Measurements from ENCODE around the gene FAF1. TPM values are rescaled to one million over a fixed set of nuclear protein-coding genes. Genes with fewer than 3 reads are reported as not detected.

FAF1 gene
- total and polyA plus RNA-seq, 9 of the 15 experiments (the other 6 are each of a cell fraction or from before 2014, with no cell fraction given), result 48.7 to 225 (median 118) TPM

DNA sequence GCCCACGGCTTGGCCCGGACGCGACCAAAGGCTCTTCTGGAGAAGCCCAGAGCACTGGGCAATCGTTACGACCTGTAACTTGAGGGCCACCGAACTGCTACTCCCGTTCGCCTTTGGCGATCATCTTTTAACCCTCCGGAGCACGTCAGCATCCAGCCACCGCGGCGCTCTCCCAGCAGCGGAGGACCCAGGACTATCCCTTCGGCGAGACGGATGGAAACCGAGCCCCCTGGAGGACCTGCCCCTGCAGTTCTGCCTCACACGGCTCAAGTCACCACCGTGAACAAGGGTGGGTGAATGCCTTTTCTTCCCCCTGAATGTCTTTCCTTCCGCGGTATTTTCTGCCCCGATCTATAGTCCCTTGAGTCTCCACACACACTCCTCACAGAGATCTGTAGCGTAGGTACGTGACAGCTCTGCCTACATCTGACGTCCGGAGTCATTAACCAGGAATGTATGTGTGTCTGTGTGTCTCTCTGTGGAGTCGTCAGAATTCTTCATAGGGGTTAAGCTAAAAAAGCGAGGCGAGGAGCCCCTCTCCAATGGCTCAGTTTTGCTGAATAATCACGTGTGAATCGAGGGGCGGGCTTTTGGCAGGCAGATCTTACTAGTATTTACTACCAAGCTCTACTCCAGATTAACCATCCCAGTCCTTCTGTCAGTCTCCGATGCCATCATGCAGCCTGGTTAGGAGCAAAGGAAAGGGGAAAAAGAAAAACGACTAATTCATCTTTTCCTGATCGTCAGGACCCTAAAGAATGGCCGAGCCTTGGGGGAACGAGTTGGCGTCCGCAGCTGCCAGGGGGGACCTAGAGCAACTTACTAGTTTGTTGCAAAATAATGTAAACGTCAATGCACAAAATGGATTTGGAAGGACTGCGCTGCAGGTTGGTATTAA is 9.8 kb upstream of the FAF1 start, which contains the start of gene CDKN2C:
Gene CDKN2C, plus strand, starts transcription at position 635 of the 898 bp plus-strand sequence. Its CDS starts 124 bp downstream, at position 759.
- H4K20me1 ChIP-seq (replicated peaks; ENCODE audit: control insufficient read depth, insufficient read depth, low read length), result 0 out of 2 replicates have a peak, but pooled peaks cover 3% of the 10 kb centered on the region
- peak within 1 kb of the TSS; percentile 92 for H3K27ac ChIP-seq (ENCODE audit: extremely low read depth, low read depth, low read length)
- WGBS (ENCODE audit: insufficient coverage, low coverage, missing lambda C conversion rate), result under 1% methylated on average over 41 of the region's 44 CpGs
- peaks cover 15% of the 10 kb centered on the region; the same call in 1 of the 3 replicates for H3K36me3 ChIP-seq (ENCODE audit: control insufficient read depth, insufficient read depth, low read length)
- H3K4me1 ChIP-seq (replicated peaks in 1 of 2; ENCODE audit: control insufficient read depth in 2 of 2, insufficient read depth in 2 of 2, low read length in 2 of 2), result peaks cover 14 to 20% of the 10 kb centered on the region in 2 experiments
- POLR2A ChIA-PET, result interaction anchor here (0.6 to 4.3 kb wide), 11 partner anchors 8 to 623 kb away, joined by 3 to 65 read pairs (median 4); partner anchors contain the start of gene FAF1
- ATAC-seq (peak; percentile 48), FAIRE-seq (peak; percentile 77), DNase-seq (ENCODE audit: extremely low read depth in 1 of 4, low spot score in 3 of 4) (peak; percentile 41 to 89 (median 62))
- peak within 1 kb of the TSS; percentile 73 for H2AFZ ChIP-seq (ENCODE audit: low read depth, low read length)
- H3K4me3 ChIP-seq, result peak within 1 kb of the TSS; percentile 78
- no peaks in the 10 kb centered on the region for H3K9me1 ChIP-seq (ENCODE audit: control insufficient read depth, insufficient read depth, low read length)
- intact Hi-C loops (cut with micrococcal nuclease), result loop anchor here (2.0 to 10.0 kb wide), 5 partner anchors 97 to 907 kb away; partner anchors contain the start of genes EPS15 and NRDC
- H3K79me2 ChIP-seq (ENCODE audit: control insufficient read depth, insufficient read depth, low read length), result peaks cover 75% of the 10 kb centered on the region
- CTCF ChIA-PET (ENCODE audit: low intra/inter-chr PET ratio), result no interaction called here
- peak within 1 kb of the TSS; percentile 94 to 95 for H3K9ac ChIP-seq (ENCODE audit: insufficient read depth in 1 of 2, low read depth in 2 of 2, low read length in 2 of 2)
- no peaks in the 10 kb centered on the region for H3K27me3 ChIP-seq (ENCODE audit: control insufficient read depth in 2 of 2, insufficient read depth in 2 of 2, low read length in 2 of 2)
- peak within 1 kb of the TSS; percentile 98 for H3K4me2 ChIP-seq (ENCODE audit: insufficient read depth, low read length)
- no peaks in the 10 kb centered on the region for H3K9me3 ChIP-seq (replicated peaks; ENCODE audit: control insufficient read depth, insufficient read depth, low read depth, low read length)
- in situ Hi-C loops (cut with MboI), result no loop called here
- TSS peak; percentile 57 for BruUV-seq (replicated peaks)
- TF ChIP-seq MAFG (tag; conservative IDR thresholded peaks at IDR 0.05) (peak; percentile 74), TBP (optimal IDR thresholded peaks at IDR 0.05; ENCODE audit: low read depth, low read length) (peak; percentile 84), ZNF175 (CRISPR knock-in tag; IDR thresholded peaks at IDR 0.05; ENCODE audit: low read depth) (no peak), CREB1 (IDR thresholded peaks at IDR 0.05) (peak; percentile 31; the same call in 1 of the 2 replicates), CREB1 (CRISPR knock-in tag; IDR thresholded peaks at IDR 0.05) (peak; percentile 53; the same call in 1 of the 2 replicates), CBFB (CRISPR knock-in tag; IDR thresholded peaks at IDR 0.05) (0 out of 2 replicates have a peak, but pooled peaks have one; percentile 64), TAF7 (tag; IDR thresholded peaks at IDR 0.05) (peak; percentile 38; the same call in 1 of the 2 replicates), TEAD4 (IDR thresholded peaks at IDR 0.05; ENCODE audit: low read length) (peak; percentile 56), TEAD4 (CRISPR knock-in tag; IDR thresholded peaks at IDR 0.05; ENCODE audit: borderline replicate concordance) (no peak), NFXL1 (CRISPR knock-in tag; IDR thresholded peaks at IDR 0.05) (no peak), TOE1 (IDR thresholded peaks at IDR 0.05; ENCODE audit: borderline replicate concordance) (peak; percentile 58; the same call in 1 of the 2 replicates), TOE1 (CRISPR knock-in tag; IDR thresholded peaks at IDR 0.05; ENCODE audit: borderline replicate concordance, low read depth) (no peak), ZNF76 (CRISPR knock-in tag; IDR thresholded peaks at IDR 0.05; ENCODE audit: borderline replicate concordance) (no peak), NR4A1 (CRISPR knock-in tag; IDR thresholded peaks at IDR 0.05) (0 out of 2 replicates have a peak, but pooled peaks have one; percentile 60), NR4A1 (tag; IDR thresholded peaks at IDR 0.05) (no peak; the same call in 1 of the 2 replicates), ZFP1 (CRISPR knock-in tag; IDR thresholded peaks at IDR 0.05) (no peak), NFYB (IDR thresholded peaks at IDR 0.05; ENCODE audit: extremely low read depth, insufficient read length) (peak; percentile 7)
- TF ChIP-seq, protein P1, sequence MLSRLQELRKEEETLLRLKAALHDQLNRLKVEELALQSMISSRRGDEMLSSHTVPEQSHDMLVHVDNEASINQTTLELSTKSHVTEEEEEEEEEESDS (CRISPR knock-in tag; IDR thresholded peaks at IDR 0.05), result no peak
- TF ChIP-seq, protein P2, sequence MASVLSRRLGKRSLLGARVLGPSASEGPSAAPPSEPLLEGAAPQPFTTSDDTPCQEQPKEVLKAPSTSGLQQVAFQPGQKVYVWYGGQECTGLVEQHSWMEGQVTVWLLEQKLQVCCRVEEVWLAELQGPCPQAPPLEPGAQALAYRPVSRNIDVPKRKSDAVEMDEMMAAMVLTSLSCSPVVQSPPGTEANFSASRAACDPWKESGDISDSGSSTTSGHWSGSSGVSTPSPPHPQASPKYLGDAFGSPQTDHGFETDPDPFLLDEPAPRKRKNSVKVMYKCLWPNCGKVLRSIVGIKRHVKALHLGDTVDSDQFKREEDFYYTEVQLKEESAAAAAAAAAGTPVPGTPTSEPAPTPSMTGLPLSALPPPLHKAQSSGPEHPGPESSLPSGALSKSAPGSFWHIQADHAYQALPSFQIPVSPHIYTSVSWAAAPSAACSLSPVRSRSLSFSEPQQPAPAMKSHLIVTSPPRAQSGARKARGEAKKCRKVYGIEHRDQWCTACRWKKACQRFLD (CRISPR knock-in tag; IDR thresholded peaks at IDR 0.05), result no peak
- TF ChIP-seq, protein P3, sequence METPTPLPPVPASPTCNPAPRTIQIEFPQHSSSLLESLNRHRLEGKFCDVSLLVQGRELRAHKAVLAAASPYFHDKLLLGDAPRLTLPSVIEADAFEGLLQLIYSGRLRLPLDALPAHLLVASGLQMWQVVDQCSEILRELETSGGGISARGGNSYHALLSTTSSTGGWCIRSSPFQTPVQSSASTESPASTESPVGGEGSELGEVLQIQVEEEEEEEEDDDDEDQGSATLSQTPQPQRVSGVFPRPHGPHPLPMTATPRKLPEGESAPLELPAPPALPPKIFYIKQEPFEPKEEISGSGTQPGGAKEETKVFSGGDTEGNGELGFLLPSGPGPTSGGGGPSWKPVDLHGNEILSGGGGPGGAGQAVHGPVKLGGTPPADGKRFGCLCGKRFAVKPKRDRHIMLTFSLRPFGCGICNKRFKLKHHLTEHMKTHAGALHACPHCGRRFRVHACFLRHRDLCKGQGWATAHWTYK (CRISPR knock-in tag; IDR thresholded peaks at IDR 0.05), result peak; percentile 42; the same call in 1 of the 2 replicates

Measured in K562 (cell line).